NCI-H1048 (cell line): ENCODE results near the gene DMRT2.

Experiments
- DNase-seq: peaks from one replicate; lab custom pipeline; 2025; lab: John Stamatoyannopoulos, UW

The DMRT2 gene

GRCh38 chr9:1050125-1050895 is at the start of gene DMRT2:
DMRT2 (plus strand) TSS chr9:1050357; CDS start chr9:1051614, 1,257 bp downstream.
- peak; percentile 89 for DNase-seq

- no peak for DNase-seq
Measured at GRCh38 chr9:1001838-1002237, 48.3 kb upstream of the DMRT2 start.

- DNase-seq, result no peak
Measured at GRCh38 chr9:1002678-1003077, 47.5 kb upstream of the DMRT2 start.

- DNase-seq, result no peak
Measured at GRCh38 chr9:1005043-1005667, 45.0 kb upstream of the DMRT2 start.

GRCh38 chr9:1007312-1007711 is 42.8 kb upstream of the DMRT2 start:
- DNase-seq, result no peak

GRCh38 chr9:1008216-1008615 is 41.9 kb upstream of the DMRT2 start:
- no peak for DNase-seq

GRCh38 chr9:1009101-1009707 is 41.0 kb upstream of the DMRT2 start:
- DNase-seq, result peak; percentile 21

GRCh38 chr9:1013021-1013420 is 37.1 kb upstream of the DMRT2 start:
- no peak for DNase-seq

GRCh38 chr9:1014225-1014624 is 35.9 kb upstream of the DMRT2 start:
- no peak for DNase-seq

GRCh38 chr9:1014640-1015039 is 35.5 kb upstream of the DMRT2 start:
- DNase-seq, result no peak

- no peak for DNase-seq
Measured at GRCh38 chr9:1018121-1018520, 32.0 kb upstream of the DMRT2 start.

- DNase-seq, result no peak
Measured at GRCh38 chr9:1024112-1024511, 26.0 kb upstream of the DMRT2 start.

- no peak for DNase-seq
Measured at GRCh38 chr9:1025131-1025530, 25.0 kb upstream of the DMRT2 start.

- DNase-seq, result no peak
Measured at GRCh38 chr9:1026219-1026618, 23.9 kb upstream of the DMRT2 start.

GRCh38 chr9:1028501-1029190 is 21.5 kb upstream of the DMRT2 start:
- DNase-seq, result no peak

GRCh38 chr9:1031951-1032601 is 18.1 kb upstream of the DMRT2 start:
- no peak for DNase-seq

- no peak for DNase-seq
Measured at GRCh38 chr9:1034271-1034670, 15.9 kb upstream of the DMRT2 start.

GRCh38 chr9:1039589-1039988 is 10.6 kb upstream of the DMRT2 start:
- DNase-seq, result no peak

- no peak for DNase-seq
Measured at GRCh38 chr9:1042466-1042865, 7.7 kb upstream of the DMRT2 start.

GRCh38 chr9:1044643-1045042 is 5.5 kb upstream of the DMRT2 start:
- DNase-seq, result no peak

GRCh38 chr9:1046639-1047572 is 3.3 kb upstream of the DMRT2 start:
- DNase-seq, result no peak
